GM21515 (cell line): Measurements from ENCODE around the gene ELP4.
A peak's percentile ranks its signal among the peaks of the same experiment; 100 is the strongest.
"Not testable (repeated sequence)": the region's sequence is repeated elsewhere in the genome, so short reads cannot be mapped to it uniquely, and the experiment has no call there.

ENCODE experiments used
- ATAC-seq: cut with Tn5 transposase; IDR thresholded peaks from one replicate; pipeline ENCODE4 v1.9.1; 2021; ENCODE audit not compliant: unreplicated experiment

ELP4 gene

DNA sequence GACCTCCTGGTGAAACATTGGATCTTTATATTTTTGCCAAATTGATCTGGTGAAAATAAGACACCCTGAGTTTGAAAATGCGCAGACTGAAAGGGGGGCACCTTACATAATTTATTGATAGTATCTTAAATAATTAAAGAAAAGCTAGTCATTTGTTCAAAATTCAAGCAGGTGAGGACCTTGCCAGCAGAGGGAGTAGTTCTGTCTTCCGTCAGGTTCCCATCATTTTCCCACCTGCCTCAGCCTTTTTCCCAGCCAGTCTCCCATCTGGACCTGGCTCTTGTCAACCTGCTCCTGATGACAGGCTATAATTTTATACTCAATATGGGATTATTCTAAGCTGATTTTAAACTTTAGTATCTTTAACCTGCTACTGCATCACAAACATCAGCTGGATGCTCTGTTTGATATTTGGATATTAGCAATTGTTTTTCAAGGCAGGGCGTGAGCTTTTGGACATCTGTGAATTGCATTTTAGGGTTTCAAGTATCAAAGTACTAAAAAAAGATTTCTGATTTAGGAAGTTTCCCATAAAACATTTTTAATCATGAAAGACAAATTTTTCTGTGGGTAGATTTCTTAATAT lies 132.0 kb downstream of the ELP4 start:
- ATAC-seq: no peak

DNA sequence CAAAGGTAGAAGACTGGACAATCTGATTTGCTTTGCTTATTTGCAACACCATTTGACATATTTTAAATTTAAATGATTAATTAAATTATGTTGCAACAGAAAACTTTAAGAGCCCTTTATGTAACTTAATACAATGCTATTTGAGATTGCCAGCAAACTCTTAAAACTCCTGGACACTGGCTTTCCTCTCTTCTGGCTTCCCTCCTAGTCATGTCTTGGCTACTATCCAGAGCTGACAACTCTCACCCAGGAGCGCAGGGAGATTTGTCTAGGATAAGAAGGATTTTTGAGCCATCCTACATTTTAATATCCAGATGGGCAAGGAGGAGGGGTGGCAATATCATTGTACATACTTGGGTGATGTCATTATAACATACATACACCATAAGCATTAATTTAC lies 134.3 kb downstream of the ELP4 start:
- no peak for ATAC-seq

DNA sequence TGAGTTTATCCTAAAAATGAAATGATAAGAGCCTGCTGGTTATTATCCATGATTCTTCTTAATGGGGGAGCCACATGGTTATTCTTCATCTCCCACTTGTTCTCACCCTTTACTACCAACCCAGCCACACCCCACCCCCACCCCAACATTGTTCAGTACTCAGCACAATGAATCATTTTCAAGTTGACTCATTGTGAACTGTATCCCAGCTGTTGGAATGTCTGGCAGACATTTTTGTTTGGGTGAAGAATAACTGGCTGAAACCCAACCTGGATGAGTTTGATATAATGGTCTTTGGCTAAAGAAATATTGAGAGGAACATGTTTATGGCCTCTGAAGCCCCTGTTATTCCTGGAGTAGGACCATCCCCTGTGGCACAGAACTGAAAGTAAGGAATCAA lies 136.2 kb downstream of the ELP4 start:
- ATAC-seq: no peak

DNA sequence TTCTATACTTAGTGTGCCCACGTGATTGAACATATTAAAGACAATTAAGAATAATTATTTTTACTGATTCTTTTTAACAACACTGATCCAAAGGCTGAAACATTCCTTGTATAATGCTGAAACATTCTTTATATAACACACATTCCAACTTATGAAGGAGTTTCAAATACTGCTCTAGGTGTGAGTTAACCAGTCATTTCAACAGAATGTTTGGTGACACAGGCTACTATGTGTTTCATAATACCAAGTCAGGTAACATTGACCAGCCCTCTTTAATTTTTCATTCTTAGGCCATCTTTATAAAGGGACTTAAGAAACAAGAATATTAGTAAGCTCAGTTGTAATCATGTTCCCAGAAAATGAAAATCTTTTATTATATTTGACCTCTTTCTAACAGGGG lies 136.6 kb downstream of the ELP4 start:
- ATAC-seq: no peak

DNA sequence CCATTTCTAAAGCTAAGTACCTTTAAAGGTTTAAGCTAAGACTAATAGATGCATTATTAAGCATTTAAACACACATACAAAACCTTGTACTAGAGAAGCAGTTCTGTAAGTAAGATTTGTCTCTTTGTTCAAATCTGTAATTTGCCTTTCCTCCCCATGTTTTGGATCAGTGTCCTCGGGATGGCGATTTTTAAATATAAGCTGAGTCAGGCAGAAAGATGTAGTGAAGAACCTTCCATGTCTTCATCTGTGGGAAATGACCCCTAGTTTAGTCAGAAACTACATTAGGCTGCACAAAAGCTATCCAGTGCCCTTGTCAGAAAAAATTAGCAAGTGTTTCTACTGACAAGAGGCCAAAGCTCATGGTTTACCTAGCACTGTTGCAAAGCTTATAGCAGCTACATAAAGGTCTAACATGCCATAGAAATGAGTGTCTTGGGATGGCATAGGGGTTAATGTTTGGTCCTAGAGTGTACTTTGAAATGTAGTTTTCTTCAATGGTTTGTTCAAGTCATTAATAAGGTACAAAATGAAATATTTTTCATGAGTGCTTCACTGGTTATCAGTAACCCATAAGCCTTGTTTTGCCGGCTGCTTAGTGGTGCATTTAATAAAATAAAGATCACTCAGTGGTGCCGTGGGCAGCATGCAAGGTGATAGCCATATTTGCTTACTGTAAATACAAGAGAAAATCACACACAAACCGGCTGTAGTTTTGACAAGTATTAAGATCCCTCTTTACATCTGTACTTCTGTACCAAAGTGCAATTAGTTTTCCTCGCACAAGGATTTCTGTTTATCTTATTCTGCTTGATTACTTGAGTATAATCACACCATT lies 139.8 kb downstream of the ELP4 start:
- ATAC-seq: no peak

DNA sequence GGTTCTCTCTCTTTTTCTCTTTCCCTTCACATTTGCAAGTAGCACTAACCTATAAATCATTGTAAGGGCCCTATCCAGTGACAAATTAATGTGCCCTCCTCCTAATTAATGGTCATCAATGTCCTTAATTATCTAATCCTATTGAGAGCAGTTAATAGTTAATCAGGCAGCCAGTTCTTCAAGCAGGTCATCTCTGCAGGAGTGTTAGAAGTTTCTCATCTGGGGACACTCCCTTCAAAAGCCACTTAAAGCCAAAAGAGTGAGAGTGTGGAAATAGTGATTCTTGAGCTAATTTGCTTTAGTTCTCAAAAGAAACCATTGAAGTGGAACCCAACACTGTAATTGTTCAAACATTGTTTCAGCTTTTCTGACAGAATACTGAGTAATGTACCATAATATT lies 141.6 kb downstream of the ELP4 start:
- ATAC-seq: no peak

DNA sequence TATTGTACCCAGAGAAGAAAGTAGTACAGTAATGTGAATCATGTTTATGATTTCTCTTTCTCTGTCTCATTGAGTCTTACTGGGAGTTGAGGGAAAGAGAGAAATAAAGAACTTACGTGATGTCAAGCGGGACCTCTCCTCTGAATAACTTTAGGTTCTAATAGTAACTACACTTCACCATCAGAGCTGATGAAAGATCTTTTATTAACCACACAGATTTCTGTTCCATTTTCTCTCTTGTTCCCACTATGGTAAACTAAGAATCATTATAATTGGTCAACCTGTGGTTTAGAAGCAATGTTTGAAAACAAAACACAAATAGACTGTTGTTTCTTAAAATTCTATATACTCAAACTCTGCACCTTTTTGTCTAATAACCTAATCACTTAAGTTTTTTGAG lies 142.3 kb downstream of the ELP4 start:
- peak; percentile 62 for ATAC-seq

DNA sequence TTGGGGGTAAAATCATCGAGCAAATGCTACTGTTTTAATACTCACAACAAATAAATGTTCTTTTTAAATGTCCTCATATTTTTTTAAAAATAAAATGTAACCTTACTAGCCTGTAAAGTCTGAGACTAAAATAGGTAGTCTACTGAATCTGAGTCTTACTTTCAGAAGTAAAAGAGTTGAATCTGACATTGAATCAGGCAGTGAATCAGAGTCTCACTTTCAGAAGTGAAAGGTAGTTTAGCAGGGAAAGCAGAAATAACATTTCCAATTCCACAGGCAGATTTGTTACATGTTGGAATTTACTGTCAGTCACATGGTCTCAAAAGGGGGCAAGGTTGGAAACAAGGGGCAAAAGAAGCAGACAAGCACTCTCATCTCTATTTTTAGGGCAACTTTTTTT lies 143.0 kb downstream of the ELP4 start:
- peak; percentile 56 for ATAC-seq

DNA sequence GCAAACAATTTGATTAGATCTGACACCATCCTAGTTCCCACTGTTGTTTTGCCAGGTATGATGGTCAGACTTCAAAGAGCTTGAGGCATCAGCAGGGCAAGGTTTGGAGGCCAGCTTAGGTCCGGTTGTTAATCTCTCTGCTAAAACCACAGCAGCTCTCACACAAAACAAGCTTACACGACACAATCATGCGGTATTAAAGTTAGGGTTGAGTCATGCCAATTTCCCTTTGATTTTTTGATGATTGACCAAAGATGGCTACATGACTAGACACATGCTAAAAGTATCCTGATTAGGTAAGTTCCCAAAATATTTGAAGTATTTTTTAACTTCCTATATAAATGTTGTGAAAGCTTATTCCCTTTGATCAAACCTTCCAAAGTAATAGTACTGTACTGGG lies 145.9 kb downstream of the ELP4 start:
- no peak for ATAC-seq

DNA sequence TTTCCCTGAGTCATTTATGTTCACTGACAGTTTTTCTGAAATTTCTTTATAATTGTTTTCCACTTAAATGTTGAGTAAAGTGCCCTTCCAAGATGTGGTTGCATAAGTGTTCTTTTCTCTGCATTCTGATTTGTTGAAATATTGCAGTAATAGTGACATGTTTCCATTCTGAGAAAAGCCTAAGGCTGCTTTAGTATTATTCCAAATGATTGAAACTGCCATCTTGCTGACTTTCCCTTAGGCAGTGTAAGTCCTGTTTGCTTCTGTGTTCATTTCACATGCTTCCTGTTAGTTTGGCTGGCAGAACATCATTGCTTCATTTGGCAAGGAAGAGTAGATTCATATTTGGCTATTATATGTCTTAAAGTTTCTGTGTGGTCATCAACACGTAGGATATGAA lies 146.5 kb downstream of the ELP4 start:
- ATAC-seq: no peak

DNA sequence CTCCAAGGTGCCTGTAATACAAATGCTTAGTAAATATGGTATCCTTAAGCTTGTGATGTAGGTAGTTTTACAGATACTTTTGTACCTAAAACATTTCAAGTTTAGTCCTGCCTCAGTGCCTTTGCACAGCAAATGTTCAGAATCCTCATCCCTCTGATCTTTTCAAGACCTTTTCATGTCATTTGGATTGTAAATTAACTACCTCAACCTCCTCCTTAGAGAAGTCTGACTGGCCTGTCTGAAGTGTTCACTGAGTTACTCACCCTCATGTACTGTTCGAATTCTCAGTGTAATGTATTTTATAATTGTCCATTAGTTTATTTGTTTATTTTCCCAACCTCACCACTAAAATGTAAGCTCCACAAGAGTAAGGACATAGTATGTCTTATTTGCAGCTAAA lies 147.5 kb downstream of the ELP4 start:
- no peak for ATAC-seq

DNA sequence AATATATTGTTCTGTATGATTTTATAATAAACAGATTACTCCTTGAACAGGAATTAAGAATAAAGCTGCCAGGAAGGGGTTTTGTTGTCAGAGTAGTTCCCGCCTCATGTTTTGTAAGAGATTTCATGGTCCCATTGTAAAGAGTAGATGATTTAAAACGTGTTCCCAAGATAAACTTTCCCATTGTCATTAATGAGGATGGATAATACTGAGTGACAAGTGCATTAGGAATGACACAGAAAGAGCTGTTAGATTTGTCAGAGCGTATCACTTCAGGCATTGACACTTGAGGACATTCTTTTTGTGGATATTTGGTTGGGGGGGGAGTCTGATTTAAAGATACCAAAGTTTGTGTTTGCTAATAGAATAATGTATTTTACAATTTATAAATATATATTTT lies 154.6 kb downstream of the ELP4 start:
- no peak for ATAC-seq

DNA sequence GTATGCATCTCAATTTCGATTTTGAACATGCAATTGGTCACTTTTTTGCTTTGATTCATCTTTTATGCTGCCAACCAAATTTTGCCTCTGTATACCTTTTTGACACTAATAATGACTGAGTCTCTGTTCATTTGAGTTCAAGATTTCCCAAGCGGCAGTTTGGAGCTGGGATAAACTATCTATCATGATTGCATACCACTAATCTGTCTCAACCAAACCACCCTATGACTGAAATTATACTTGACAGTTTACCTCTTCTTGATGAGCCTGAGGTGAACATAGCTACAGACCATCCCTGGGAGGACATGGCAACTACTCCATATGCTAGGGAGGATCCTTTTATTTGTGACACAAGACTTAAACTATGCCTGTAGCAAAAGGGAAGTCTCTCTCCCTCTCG lies 155.4 kb downstream of the ELP4 start:
- no peak for ATAC-seq

DNA sequence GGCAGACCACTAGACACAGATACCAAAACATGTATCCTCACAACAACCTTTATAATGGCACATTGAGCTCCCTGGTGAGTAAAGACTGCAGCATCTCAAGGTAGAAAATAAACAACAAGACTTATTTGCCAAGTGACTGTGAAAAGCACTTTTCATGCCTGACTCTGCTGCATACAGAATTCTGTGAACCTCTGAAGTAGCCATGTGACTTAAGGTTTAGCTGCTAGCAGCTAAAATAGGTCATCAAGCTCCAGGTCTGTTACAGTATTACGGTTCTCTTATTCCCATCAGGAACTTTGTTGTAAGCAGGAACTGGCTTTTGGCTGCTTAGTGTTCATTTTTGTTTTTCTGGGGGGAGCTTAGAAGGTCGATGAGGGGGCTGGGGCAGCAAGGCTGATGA lies 162.1 kb downstream of the ELP4 start:
- ATAC-seq: no peak

DNA sequence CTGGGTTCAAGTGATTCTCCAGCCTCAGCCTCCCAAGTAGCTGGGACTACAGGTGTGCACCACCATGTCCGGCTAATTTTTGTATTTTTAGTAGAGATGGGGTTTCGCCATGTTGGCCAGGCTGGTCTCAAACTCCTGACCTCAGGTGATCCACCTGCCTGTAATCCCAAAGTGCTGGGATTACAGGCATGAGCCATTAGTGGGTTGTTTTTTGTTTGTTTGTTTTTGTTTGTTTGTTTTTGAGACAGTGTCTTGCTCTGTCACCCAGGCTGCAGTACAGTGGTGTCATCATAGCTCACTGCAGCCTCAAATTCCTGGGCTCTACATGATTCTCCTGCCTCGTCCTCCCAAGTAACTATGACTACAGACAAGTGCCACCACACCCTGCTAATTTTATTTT lies 163.5 kb downstream of the ELP4 start:
- ATAC-seq: not testable (repeated sequence)

DNA sequence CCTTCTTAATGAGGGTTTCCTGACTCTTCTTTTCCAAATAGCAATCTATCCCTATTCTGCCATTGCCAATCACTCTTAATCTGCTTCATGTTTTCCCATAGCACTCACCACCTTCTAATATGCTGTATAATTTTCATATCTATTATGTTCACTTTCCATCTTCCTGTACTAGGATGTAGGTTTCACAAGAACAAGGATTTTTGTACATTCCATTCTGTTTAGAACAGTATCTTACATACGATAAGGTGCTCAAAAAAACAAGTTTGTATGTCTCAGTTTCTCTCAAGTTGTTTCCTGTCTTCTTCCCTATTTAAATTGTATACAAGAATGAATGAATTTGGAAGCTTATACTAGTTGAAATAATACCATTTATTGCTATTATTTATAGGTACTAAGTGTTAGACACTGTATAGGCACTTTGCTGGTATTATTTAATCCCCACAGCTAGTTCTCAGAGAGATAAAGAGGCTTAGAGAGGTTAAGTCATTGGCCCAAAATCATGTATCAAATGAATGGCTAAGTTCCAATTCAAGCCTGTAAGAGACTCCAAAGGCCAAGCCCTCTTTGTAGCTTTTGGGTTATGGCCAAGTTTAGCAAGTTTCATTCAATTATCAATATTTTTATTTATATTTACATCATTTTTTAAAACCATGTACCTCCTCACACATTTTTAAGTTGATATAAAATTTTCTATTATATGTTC lies 166.9 kb downstream of the ELP4 start:
- ATAC-seq: no peak

DNA sequence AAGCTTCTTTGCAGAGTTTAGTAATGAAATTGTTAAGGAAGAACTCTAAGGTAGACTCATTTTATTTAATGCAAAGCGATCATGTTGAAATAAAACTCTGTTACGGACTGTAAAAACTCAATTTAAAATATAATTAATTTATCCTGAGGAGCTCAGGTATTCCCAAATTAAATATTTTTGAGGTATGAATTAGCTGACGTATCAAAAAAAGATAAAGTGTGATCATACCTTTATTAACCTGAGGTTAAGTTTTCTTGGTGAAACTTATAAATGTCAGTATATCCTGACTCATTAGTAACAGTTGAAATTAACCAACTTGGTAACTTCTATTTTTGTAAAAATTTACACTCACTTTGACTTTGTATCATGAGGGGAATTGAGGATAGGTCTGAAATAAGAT lies 171.2 kb downstream of the ELP4 start:
- ATAC-seq: no peak

DNA sequence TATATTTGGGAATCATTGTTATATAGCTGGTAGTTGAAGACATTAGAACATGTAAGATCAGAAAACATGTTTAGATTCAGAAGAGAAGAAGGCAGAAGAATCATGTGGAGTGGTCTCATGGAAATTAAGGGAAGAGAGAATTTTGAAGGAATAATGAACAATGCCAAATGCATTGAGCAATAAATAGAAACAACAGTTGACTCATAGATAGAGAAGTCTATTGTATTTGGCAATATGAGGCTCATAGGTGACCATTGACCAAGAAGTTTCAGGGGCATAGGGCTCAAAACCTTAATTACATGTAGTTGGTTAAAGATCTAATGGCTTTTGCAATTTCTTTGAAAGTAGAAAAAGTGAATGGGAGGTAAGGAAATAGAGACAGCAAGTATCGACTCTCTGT lies 177.7 kb downstream of the ELP4 start:
- no peak for ATAC-seq

DNA sequence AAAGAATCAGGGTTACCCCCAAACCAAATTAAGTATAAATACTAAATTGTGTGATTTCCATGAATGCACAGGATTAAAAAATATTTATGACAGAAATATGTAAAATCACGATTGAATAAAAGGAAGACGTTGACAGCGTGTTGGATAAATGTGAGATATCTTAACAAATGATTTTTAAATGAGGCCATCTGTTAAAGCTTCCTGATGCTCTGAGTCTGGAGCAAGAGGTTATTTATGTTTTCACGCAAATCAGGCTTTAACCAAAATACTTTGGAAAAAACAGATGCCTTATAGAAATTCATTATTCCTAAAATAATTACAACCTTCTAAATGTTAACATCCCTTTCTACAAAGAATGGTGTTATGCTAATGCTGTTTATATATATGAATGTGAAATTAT lies 178.3 kb downstream of the ELP4 start:
- no peak for ATAC-seq

DNA sequence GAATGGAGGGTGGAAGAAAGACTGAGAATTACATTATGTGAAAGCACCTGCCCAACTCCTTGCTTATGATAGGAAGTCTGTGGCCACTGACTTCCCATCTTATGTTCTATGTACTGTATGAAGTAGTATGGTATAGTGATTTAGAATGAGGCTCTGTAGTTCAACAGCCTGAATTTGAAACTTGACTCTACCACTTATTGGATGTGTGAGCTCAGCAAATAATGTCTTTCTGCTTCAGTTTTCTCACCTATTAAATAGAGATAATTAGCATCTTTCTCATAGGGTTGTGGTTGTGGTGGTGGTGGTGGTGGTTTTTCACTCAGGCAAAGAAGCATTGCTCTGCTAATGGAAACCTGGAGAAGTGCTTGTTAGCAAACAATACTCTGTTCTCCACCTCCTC lies 180.0 kb downstream of the ELP4 start:
- no peak for ATAC-seq

DNA sequence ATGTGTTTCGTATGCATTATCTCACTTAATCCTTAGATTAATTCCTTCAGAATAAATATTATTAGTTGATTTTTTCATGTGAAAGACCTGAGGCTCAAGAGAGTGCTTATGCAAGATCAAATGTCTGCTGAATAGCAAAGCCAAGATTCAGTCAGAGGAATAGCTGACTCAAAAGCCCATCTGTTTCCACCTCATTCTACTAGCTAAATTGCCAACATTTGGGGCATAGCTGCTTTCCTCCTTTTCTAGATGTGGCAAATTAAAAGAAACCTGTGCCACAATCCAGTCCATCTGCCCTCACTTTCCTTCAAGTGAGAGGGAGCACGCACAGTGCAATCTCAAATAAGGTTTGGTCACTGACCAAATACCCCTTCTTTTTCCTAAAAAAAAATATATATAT lies 180.5 kb downstream of the ELP4 start:
- ATAC-seq: no peak

DNA sequence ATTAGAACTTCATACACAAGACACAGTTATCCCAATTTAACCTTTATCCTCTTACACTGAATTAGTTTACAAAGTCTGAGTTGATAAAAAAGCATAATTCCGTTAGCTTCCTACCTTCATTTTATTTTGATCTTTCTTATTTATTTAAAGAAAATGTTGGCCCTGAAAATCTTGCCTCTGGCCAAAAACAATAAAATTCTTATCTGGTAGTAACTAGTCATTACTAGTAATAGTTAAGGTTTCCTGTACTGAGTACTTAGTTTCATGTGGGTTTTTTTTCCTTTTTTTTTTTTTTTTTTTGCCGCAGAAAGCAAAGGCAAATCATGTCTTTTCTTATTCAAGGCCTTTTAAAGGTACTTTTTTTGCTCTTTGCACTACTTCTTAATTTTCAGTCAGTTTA lies 180.9 kb downstream of the ELP4 start:
- no peak for ATAC-seq
